ENCODE data around the gene SDK1.

SDK1 gene

DNA sequence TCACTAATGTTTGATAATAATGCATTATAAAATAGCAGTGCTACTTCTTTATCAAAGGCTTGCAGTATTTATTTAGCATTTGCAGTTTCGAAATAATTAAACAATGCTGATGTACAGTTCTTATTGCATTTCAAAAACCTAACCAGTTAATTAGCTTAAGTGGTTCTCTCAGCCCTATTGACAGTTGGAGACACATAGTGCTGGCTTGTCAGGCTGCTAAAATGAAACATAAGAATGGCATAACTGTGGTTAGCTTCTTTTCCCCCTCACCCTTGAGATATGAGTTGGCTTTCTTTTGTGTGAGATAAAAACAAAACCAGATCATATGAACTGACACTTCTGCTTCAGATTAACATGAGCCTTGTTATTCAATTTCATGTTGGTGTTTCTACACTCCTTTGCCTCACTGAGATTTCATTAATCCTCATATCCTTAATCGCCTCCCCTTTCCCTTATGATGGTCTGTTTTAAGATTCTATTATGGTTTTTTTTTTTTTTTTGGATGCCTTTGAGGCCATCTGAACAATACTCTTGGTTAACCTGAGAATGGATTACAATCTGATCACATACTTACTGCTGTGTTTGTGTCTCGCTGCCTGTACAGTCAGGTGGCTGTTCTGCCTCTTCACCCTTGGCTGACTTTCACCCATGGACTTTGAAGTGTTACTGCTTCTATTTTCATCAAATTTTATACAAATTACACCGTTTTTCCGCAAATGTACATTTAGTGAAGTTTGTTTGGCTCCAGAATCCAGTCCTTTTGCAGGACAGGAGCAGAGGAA lies 108.0 kb downstream of the SDK1 start:
- DNase-seq (ENCODE audit: low read depth in 2 of 2), result no peak

DNA sequence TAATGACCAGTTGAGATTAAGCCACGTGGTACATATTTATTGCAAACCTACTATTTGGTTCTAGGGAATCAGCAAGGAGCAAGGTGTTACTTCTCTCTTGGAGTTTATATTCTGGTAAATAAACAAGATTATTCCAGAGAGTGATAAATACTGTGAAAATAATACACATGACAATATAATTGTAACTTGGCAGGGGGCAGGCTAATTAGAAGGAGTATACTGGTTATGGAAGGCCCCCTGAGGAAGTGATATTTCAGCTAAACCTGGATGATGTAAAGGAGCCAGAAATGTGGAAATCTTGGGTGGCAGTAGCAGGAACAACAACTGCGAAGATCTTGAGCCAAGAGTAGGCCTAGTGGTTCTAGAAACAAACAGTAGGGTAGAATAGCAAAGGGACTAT lies 111.8 kb downstream of the SDK1 start:
- no peak for DNase-seq (ENCODE audit: low read depth in 2 of 2)

DNA sequence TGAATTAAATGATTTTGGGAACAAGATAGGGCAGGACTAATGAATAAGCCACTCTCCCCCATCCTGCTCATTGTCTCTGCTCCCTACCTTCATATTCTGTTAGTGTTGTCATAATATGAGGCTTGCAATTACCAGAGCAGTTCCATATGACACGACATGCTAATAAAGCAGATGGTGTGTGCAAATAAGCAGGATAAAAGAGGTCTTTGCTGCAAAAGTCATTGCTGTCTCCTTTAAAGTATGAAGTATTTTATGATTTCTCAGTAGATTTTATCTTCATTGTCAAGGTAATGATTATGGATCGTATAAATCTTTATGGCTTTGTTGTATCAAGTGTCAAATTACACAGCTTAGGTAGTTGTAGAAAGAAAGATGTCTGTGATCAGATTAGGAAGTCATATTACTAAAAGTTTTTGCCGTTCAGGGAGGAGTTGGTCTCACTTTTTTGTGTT lies 114.8 kb downstream of the SDK1 start:
- DNase-seq (ENCODE audit: low read depth in 2 of 2), result no peak

DNA sequence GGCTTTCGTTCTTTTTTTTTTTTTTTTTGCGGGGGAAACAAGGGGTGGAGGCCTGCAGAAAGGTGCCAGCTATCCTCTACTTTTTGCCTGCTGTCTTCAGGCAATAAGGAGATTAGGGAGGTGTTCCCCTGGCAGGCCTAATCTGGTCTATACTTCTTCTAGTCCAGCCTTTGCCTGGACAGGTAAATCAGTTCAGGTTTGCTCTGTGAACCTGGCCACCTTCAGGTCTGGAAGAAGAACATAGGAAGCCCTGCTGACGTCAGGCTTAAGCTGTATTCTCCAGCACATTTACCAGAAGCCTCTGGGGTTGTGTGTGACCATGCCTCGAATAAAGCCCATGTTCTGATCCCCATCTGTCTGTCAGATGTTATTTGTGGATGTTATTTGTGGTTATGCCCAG lies 115.4 kb downstream of the SDK1 start:
- no peak for DNase-seq (ENCODE audit: low read depth in 2 of 2)

DNA sequence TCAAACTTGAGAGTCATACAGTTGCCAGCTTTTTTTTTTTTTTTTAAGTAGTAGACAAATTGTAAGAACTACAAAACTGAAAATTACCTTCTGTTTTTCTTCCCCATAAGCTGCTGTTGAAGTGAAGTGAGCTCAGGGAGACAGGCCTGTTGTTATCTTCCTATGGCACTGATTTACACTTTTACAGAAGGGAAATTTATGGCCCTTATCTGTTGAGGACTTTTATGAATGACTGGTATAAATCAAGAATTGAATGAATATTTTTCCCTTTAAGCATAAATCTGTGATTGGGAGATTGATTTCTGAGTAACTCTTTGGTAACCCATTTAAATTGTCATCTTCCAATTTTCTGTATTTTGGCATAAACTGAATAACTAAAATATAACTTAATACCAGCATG lies 124.0 kb downstream of the SDK1 start:
- no peak for DNase-seq (ENCODE audit: low read depth in 2 of 2)

DNA sequence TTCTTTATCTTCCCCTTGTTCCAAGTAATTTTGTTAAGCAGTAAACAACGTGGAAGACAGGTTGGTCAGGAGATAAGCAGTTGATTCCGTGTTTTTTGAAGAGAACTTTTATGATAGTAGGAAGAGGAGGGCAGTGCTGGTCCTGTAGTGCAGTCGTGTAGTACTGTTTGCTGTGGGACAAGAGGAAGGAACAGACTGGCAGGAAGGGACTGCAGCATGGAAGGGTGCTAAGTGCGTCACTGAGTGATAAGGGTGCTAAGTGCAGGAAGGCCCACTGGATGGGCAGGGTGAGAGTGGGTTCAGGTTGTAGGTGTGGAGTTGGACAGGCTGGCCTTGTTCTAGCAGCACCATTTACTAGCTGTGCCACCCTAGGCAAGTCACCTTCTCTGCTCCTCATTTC lies 125.0 kb downstream of the SDK1 start:
- no peak for DNase-seq (ENCODE audit: low read depth in 2 of 2)

DNA sequence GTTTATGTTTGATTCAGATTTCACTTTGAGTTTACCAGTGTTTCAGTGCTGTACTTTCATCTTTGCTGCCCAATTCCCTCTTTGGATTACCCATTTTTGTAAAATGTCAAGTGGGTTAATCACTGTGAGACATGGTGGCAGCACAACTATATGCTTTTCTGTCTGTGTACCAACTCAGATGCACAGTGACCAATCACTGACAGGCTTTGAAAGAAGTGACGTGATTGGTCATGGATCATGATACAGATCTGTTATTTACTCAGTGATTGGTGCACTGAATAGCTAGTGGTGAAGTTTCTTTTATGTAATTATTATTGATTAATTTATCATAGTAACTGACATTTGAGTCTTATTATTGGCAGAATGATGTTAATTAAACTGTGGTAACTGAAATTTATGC lies 126.9 kb downstream of the SDK1 start:
- DNase-seq (ENCODE audit: low read depth in 2 of 2), result no peak

DNA sequence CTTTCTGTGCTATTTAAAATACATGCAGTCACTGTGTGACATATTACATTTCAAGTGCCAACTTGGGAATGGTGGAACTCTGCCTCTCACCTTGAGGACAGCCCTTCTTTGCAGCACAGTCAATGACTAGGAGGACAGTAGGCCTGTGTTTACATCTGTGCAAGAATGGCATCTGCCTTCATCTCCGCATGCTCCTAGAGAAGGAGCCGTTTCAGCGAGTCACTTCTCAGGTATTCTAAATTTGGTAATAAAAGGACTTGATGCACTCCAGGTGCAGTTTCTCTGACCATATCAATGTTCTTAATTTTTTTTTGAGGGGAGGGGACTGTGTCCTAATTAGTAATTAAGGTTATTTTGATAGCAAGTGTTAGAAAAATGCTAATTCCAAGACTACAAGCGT lies 128.9 kb downstream of the SDK1 start:
- no peak for DNase-seq (ENCODE audit: low read depth in 2 of 2)

DNA sequence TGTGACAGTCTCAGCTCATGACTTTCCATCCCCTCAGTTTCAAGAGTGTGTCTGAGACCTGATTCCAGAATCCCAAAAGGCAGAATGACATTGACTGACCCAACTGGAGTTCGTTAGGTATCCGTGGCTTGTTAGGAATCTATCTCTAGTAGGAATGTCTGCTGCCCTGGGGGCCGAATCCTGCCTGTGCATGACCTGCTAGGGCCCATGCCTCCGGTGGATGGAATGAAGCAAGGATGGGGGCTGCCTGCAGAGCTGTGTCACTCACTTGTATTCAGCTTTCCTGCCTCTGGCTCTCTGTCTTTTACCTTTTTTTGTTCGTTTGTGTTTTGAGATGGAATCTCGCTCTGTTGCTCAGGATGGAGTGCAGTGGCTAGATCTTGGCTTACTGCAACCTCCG lies 129.5 kb downstream of the SDK1 start:
- no peak for DNase-seq (ENCODE audit: low read depth in 2 of 2)

DNA sequence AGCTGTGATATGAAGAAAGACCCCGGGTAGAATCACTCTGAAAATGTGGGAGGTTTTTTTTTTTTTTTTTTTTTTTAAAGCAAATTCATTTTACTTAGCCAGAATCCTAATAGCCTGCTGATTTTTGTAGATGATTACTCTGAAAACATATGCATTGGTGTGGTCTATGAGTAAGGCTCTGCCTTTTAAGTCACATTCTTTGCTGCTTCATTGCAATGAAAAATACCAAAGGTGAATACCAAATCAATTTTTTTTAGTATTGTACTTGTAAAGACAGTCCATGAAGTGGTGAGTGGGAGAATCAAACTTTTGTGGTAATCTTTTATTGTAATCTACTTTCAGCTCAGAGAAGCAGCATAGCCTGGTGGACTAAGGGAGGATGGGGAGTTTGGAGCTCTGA lies 130.3 kb downstream of the SDK1 start:
- no peak for DNase-seq (ENCODE audit: low read depth in 2 of 2)

DNA sequence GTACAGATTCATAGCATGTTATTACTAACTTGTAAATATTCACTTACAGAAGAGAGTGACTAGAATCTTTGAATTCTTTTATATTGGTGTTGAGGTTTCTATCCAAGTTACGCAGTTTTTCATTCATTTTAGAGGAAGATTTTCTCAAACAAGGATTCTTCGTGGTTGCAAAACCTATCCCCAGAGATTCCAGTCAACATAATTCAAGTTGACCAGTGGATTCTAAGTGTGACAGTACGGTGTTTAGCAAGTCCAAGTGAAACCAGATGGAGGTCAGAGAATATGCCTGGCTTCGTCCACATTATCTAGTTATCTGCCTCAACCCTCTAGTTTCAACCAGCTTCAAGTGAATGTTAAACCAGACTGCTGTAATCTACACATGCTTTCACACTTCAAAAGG lies 131.9 kb downstream of the SDK1 start:
- no peak for DNase-seq (ENCODE audit: low read depth in 2 of 2)

DNA sequence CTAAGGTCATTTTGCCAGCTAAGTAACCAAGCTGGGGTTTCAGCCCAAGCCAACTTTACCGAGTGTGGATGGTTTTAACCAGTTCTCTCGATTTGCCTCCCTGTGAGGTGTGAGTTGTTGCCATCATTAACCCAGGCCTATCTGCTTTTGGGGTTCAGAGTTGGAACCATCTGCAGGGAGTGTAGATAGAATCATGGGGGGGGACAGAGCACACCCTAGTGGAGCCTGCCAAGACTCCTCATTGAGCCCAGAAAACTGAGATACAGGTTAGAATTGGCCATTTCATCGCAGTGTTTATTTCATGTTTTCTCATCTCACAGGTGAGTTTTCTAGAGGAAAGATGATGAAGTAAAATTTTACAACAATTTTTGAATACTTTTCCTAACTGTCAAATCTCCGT lies 133.6 kb downstream of the SDK1 start:
- DNase-seq (ENCODE audit: low read depth in 2 of 2), result no peak

DNA sequence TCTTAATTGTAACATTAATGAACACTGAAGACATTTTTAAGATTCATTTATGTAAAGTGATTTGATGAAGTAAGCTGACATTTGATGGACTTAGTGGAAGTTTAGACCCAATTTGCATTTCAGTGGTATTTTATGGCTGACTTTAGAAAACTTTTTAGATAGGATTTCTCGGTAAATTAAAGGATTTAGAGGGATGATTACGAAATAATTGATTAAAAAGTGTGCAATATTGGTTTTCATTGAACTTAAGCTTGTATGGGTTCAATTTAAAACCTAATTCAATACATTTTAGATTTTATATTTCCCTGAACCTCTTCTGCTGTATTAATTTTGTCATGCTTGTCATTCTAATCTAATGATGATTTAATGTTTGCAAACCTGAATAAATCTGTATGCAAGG lies 135.1 kb downstream of the SDK1 start:
- no peak for DNase-seq (ENCODE audit: low read depth in 2 of 2)

DNA sequence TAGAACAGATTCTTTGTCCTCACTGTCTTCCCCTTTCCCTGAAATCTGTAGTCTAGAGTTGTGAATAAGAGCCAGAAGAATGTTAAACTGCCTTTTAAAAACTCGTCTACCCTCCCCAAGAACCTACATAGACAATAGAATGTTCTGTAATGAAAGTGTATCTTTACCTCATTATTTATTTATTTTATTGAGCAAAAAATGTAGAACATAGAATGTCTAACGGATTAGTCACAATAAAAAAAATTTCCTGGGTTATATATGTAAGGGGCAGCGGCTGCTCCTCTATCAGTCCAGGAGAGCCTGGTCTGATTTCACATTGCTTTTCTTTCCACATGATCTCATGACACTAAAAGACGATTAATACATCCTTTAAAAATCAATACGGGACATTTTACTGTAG lies 135.7 kb downstream of the SDK1 start:
- no peak for DNase-seq (ENCODE audit: low read depth in 2 of 2)

DNA sequence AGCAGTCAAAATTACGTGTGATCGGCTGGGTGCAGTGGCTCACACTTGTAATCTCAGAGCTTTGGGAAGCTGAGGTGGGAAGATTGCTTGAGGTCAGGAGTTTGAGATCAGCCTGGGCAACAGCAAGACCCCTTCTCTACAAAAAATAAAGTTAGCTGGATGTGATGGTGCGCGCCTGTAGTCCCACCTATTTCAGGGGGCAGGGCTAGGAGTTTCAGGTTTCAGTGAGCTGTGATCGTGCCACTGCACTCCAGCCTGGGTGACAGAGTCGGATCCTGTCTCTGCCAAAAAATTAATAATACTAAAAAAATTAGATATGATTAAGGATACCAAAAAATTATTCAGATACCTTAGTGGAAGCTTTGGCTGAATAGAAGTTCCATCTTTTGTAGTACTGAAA lies 136.4 kb downstream of the SDK1 start:
- DNase-seq (ENCODE audit: low read depth in 2 of 2), result no peak

DNA sequence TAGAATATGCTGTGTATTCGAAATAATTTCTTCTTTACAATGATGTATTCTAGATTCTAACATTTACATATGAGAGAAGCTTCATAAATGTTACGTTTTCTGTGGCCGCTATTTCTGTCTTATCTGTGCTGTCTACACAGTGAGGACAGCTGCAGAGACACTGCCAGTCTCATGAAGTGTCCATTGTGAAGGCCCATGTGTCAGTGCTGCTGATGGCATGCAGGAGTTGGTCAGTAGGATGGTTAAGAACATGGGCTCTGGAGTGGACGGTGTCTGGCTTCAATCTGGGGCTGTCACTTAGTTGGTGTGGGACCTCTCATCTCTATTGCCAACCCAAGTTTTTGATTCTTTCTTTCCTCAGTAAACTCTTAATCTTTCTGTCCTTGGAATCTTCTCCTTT lies 137.3 kb downstream of the SDK1 start:
- no peak for DNase-seq (ENCODE audit: low read depth in 2 of 2)

DNA sequence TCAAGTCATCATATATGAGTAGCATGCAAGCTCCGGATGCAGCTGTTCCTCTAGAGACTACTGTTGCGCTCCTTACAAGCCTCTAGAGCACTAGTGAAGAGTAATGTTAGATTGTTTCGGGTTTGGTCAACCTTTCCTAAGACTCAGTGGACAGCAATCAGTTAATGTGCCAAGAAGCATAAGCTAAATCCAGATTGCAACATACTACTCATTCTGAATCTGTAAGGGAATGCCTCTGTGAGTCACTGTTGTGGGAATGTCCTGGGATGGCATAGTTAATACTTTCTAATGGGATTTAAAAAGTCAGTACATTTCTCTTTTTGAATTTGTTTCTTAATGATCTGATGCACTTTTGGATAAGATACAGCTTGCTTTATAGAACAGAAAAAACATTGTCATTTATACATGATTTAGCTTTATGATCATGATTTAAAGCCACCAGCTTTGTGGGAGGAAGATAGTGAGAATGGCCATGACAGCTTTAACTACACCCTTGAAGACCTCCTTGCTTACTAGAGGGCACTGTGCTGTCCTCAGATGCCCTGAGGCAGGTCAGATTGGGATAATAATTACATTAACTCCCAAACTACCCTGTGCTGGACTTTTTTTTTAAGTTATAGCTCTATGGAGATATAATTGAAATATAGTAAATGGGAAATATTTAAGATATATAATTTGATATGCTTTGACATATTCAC lies 138.4 kb downstream of the SDK1 start:
- no peak for DNase-seq (ENCODE audit: low read depth in 2 of 2)

DNA sequence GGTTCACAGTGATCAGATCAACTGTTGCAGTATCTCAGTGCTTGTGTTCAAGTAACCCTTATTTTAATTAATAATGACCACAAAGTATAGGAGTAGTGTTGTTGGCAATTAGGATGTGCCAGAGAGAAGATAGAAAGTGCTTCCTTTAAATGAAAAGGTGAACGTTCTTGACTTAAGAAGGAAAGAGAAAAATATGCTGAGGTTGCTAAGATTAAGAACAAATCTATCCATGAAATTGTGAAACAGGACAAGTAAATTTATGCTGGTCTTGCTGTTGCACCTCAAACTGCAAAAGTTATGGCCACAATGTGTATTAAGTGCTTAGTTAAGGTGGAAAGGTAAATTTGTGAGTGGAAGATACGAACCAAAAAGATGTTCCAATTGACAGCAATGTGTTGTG lies 139.5 kb downstream of the SDK1 start:
- DNase-seq (ENCODE audit: low read depth in 2 of 2), result no peak

DNA sequence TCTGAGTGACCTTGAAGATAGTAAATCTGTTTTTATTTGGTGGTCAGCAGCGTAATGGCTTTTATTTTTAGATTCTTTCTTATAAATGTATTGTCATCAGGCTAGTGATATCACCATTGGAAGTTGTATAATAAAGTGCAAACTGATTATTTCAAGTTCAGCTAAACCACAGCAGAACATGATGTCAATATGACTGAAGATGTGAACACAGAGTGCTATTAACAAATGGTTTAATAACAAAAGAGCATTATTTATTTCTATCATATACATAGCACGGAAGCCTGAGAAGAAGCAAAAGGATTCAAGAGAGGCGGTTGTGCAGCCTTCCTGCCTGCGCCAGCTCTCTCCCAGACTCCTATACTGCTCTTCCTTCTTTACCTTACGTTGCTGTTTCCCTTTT lies 142.7 kb downstream of the SDK1 start:
- no peak for DNase-seq (ENCODE audit: low read depth in 2 of 2)

DNA sequence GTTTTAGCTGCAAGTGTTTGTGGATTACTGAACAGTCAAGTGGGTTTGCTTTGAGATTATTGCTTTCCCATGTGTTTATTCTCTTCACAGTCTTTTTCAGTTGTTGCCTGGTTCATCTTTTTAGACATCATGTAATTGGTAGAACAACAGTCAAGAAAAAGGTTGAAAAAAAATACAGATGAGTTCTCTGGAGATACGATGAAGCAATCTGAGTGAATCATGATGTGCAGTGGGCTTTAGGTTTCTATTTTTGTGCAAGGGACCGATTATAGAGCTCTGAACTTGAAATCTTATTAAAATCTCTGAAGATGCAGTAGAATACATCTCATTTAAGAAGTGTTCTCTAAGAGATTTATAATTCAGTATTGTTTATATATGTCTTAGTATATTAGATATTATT lies 145.7 kb downstream of the SDK1 start:
- DNase-seq (ENCODE audit: low read depth in 2 of 2), result no peak

DNA sequence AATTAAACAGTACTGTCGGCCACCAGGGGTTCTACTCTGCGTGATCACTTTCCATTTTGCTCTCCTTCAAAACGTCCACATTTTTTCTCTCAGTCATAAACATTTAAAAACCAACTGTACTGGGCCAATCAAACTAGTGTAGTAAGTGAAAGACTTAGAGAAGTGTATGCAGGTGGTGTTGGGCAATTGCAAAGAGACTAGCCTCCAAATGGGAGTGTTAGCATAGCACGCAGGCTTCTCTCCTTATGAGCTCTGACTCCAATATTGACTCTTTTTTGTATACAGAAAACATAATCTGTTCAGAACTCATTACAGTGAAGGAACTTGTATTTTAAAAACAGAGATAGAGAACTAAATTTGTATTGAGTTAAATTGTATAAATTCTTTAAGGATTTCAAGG lies 150.6 kb downstream of the SDK1 start:
- DNase-seq (ENCODE audit: low read depth in 2 of 2), result no peak

DNA sequence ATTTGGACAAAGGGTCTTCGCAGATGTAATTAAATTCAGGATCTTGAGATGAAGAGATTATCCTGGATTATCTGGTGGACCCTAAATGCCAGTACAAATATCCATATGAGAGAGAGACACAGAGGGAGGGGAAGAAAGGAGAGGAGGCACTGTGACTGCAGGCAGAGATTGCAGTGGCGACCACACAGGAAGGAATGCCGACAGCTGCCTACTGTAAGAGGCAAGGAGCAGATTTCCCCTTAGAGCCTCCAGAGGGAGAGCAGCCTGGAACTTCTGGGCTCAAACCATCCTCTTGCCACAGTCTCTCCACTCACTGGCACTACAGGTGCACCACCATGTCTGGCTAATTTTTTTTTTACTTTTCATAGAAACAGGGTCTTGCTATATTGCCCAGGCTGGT lies 152.3 kb downstream of the SDK1 start:
- DNase-seq (ENCODE audit: low read depth in 2 of 2), result no peak

DNA sequence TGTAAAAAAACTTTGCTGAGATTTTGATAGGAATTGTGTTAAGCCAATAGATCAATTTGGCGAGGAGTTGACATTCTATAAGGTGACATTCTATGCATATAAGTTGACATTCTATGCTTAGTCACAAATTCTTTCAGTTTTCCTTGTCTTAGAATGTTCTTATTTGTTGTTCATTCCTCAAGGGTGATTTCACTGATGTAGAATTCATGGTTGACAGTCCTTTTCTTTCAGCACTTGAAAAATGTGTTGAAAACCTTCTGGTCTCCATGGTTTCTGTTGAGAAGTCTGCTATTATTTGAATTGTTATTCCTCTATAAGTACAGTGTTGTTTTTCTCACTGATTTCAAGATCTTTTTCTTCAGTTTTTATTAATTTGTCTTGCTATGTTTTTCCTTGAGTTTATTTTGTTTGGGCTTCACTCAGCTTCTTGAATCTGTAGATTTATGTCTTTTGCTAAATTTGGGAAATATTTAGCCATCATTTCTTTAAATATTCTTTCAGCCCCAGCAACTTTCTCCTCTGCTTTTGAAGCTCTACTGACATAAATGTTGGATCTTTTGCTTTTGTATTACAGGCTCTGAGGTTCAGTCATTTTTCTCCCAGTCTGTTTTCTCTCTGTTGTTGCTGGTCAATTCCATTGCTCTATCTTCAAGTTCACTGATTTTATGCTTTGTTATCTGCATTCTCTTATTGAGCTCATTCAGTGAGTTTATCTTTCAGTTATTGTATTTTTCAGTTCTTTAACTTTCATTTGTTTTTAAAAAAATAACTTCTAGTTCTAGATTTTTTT lies 154.9 kb downstream of the SDK1 start:
- no peak for DNase-seq (ENCODE audit: low read depth in 2 of 2)

All from stimulated activated CD4-positive, alpha-beta T cell treated with anti-CD3 and anti-CD28 coated beads, Interleukin-12 subunit alpha, Interleukin-12 subunit beta, amount 100 ng/mL, for 24 hours (primary cell).